Panc1 (cell line): ENCODE results near the gene FBXO36. TPM values are rescaled to one million over a fixed set of nuclear protein-coding genes. Genes with fewer than 3 reads are reported as not detected.
"Not testable (repeated sequence)": the region's sequence is repeated elsewhere in the genome, so short reads cannot be mapped to it uniquely, and the experiment has no call there.

Source experiments
- ATAC-seq: fragments of 200-7000 bp; cut with Tn5 transposase; 2 replicates; pipeline ENCODE4 v1.9.1; 2020; ENCODE audit warnings: mild to moderate bottlenecking, moderate library complexity
- BruUV-seq: library from RNA; stranded (reverse); fragments of 400-500 nt; replicated peaks from 2 replicates; lab custom pipeline; 2021; lab: Mats Ljungman, UMichigan
- CTCF ChIA-PET: fragments of 300-600 bp; sonication (Branson Sonifier 250); formaldehyde crosslinking; loops from one replicate; lab custom pipeline; 2022; ENCODE audit warnings: antibody characterized with exemption; lab: Charles Lee
- POLR2A ChIA-PET: fragments of 300-600 bp; sonication (Branson Sonifier 250); formaldehyde crosslinking; loops from one replicate; lab custom pipeline; 2022; ENCODE audit warnings: antibody characterized with exemption; lab: Charles Lee
- DNase-seq: peaks from one replicate; pipeline ENCODE4 v3.0.0-alpha.2; 2010; ENCODE audit warnings: low read depth, low spot score
- H3K27ac ChIP-seq: 2 replicates; pipeline ENCODE4 v1.5.1; 2011; ENCODE audit warnings: mild to moderate bottlenecking, low read length, inconsistent platforms
- H3K27me3 ChIP-seq: fragments of 200-500 bp; sonication (Bioruptor generic); 2 replicates; pipeline ENCODE4 v1.6.0; 2014; ENCODE audit warnings: low read length, inconsistent platforms; ENCODE audit not compliant: control insufficient read depth, insufficient read depth
- H3K36me3 ChIP-seq: fragments of 200-500 bp; sonication (Bioruptor generic); 2 replicates; pipeline ENCODE4 v1.5.1; 2014; ENCODE audit warnings: inconsistent platforms, mild to moderate bottlenecking, low read length, moderate library complexity; ENCODE audit not compliant: control insufficient read depth, insufficient read depth
- H3K4me1 ChIP-seq: 2 replicates; pipeline ENCODE4 v1.5.1; 2011; ENCODE audit warnings: inconsistent platforms, mild to moderate bottlenecking, low read length, moderate library complexity; ENCODE audit not compliant: control insufficient read depth, insufficient read depth
- H3K4me3 ChIP-seq, 2 experiments: 2 replicates each; pipeline ENCODE4 v1.5.1; 2011 to 2012; ENCODE audit warnings: low read depth in 2 of 2, low read length in 2 of 2, mild to moderate bottlenecking in 2 of 2, inconsistent platforms in 1 of 2, moderate library complexity in 1 of 2
- H3K9me3 ChIP-seq: fragments of 200-500 bp; sonication (Bioruptor generic); 2 replicates; pipeline ENCODE4 v1.5.1; 2014; ENCODE audit warnings: low read depth, mild to moderate bottlenecking, inconsistent platforms, low read length, moderate library complexity; ENCODE audit not compliant: control insufficient read depth, insufficient read depth
- CTCF ChIP-seq: fragments of 450-650 bp; IDR thresholded peaks from 2 replicates; pipeline ENCODE4 v1.5.1; 2017; ENCODE audit warnings: mild to moderate bottlenecking
- POLR2AphosphoS5 ChIP-seq: IDR thresholded peaks from 2 replicates; pipeline ENCODE4 v1.6.1; 2012; ENCODE audit warnings: mild to moderate bottlenecking, low read depth, low read length, moderate library complexity
- REST ChIP-seq, 2 experiments: IDR thresholded peaks; 2 replicates each; pipeline ENCODE4 v1.6.1; 2011 to 2012; ENCODE audit warnings: low read depth in 2 of 2, control low read depth in 1 of 2, low read length in 1 of 2, mild to moderate bottlenecking in 1 of 2, moderate library complexity in 1 of 2; ENCODE audit not compliant: insufficient read depth in 1 of 2
- SIN3A ChIP-seq: IDR thresholded peaks from 2 replicates; pipeline ENCODE4 v1.6.1; 2012; ENCODE audit warnings: low read depth, mild to moderate bottlenecking, low read length, moderate library complexity, borderline replicate concordance; ENCODE audit not compliant: insufficient read depth
- TCF7L2 ChIP-seq: IDR thresholded peaks from 2 replicates; pipeline ENCODE4 v1.6.1; 2011; ENCODE audit warnings: mild to moderate bottlenecking, low read depth, low read length, inconsistent platforms
- in situ Hi-C: cut with HindIII; loops from 2 replicates; pipeline ENCODE4 v1.10.0; 2016; ENCODE audit warnings: low sequenced_read_pairs, low pct_unique_long_range_greater_than_20kb
- intact Hi-C: fragments of 100-400 bp; cut with micrococcal nuclease; formaldehyde crosslinking; loops from one replicate; pipeline ENCODE4 v1.10.0; 2022; ENCODE audit not compliant: unreplicated experiment
- total RNA-seq: library from RNA; stranded (reverse); gene quantifications from one replicate; pipeline ENCODE4 v1.2.1, GENCODE V29; 2021; ENCODE audit not compliant: unreplicated experiment

The FBXO36 gene
- total RNA-seq, 1 experiment from 2014 or later, result 3.9 TPM

- in situ Hi-C loops (no loop called here), intact Hi-C loops (no loop called here)
- POLR2A ChIA-PET, result interaction anchor here (1.1 kb wide), 1 partner anchor 11 kb away, joined by 3 read pairs; no protein-coding TSS in a partner anchor
- DNase-seq, result peak; percentile 84
- Histone ChIP-seq H3K4me3 (peak within 1 kb of the TSS; percentile 91), H3K27me3 (no peaks in the 10 kb centered on the region), H3K27ac (peak within 1 kb of the TSS; percentile 94), H3K4me1 (peaks cover 4% of the 10 kb centered on the region; the same call in 1 of the 2 replicates), H3K9me3 (no peaks in the 10 kb centered on the region), H3K36me3 (peaks cover 15% of the 10 kb centered on the region; the same call in 1 of the 2 replicates)
- peak; percentile 91 for ATAC-seq
- BruUV-seq, result no TSS peak
- CTCF ChIA-PET, result no interaction called here
- TF ChIP-seq CTCF (no peak), REST (IDR thresholded peaks at IDR 0.05; ENCODE audit: insufficient read depth in 1 of 2, low read depth in 2 of 2, low read length in 1 of 2) (no peak), POLR2AphosphoS5 (peak; percentile 21; the same call in 1 of the 2 replicates), TCF7L2 (0 out of 2 replicates have a peak, but pooled peaks have one; percentile 48), SIN3A (0 out of 2 replicates have a peak, but pooled peaks have one; percentile 77)
These were observed 333 bp upstream of the FBXO36 start, which contains the start of gene TRIP12 for GRCh38 chr2:229921892-229922448. Gene TRIP12 (minus strand): TSS chr2:229922009. CDS start chr2:229880079, 41,930 bp downstream.

- ATAC-seq, in situ Hi-C loops: not testable (repeated sequence)
These were observed 2.2 kb downstream of the FBXO36 start for GRCh38 chr2:229924541-229924940.

GRCh38 chr2:229925201-229925600 is 2.9 kb downstream of the FBXO36 start:
- DNase-seq (no peak), ATAC-seq (no peak)
- POLR2A ChIA-PET, result interaction anchor here (0.6 kb wide), 1 partner anchor 251 kb away, joined by 8 read pairs; no protein-coding TSS in a partner anchor
- in situ Hi-C loops, result no loop called here
- Histone ChIP-seq H3K4me3 (no peak overlapping the region), H3K27me3 (no peaks in the 10 kb centered on the region), H3K36me3 (peaks cover 12% of the 10 kb centered on the region; the same call in 1 of the 2 replicates), H3K4me1 (peaks cover 20% of the 10 kb centered on the region), H3K27ac (no peak overlapping the region; the same call in 1 of the 2 replicates), H3K9me3 (no peaks in the 10 kb centered on the region)
- CTCF ChIA-PET, result no interaction called here
- BruUV-seq, result no TSS peak
- intact Hi-C loops, result no loop called here
- no peak for TF ChIP-seq TCF7L2
- TF ChIP-seq CTCF, result no peak
- no peak for TF ChIP-seq SIN3A
- no peak for TF ChIP-seq REST (IDR thresholded peaks at IDR 0.05; ENCODE audit: insufficient read depth in 1 of 2, low read depth in 2 of 2, low read length in 1 of 2)
- TF ChIP-seq POLR2AphosphoS5, result no peak

More at GRCh38 chr2:229924541-229924940, 2.2 kb downstream of the FBXO36 start:
- H3K9me3 ChIP-seq, H3K4me3 ChIP-seq, BruUV-seq, intact Hi-C loops, DNase-seq, H3K27me3 ChIP-seq, CTCF ChIA-PET: not testable (repeated sequence)
- Histone ChIP-seq H3K36me3 (peaks cover 12% of the 10 kb centered on the region; the same call in 1 of the 2 replicates), H3K27ac (peak overlapping the region; percentile 94), H3K4me1 (peaks cover 20% of the 10 kb centered on the region)
- POLR2A ChIA-PET, result interaction anchor here (0.6 kb wide), 1 partner anchor 252 kb away, joined by 8 read pairs; no protein-coding TSS in a partner anchor
